HEK293 (cell line): ENCODE results near the gene AP2M1.

ENCODE experiments used
- GLI2 ChIP-seq: fragments of 450-650 bp; formaldehyde crosslinking; IDR thresholded peaks from 2 replicates; pipeline ENCODE4; 2017; ENCODE audit warnings: missing biosample characterization, missing genetic modification characterization, low read depth, borderline replicate concordance
- GLIS1 ChIP-seq: fragments of 450-650 bp; formaldehyde crosslinking; IDR thresholded peaks from 2 replicates; pipeline ENCODE4 v1.5.1; 2016; ENCODE audit warnings: missing biosample characterization, missing genetic modification characterization
- HOXC10 ChIP-seq: sonication (generic); formaldehyde crosslinking; IDR thresholded peaks from 2 replicates; pipeline ENCODE4 v1.8.1; 2023; ENCODE audit warnings: mild to moderate bottlenecking, missing genetic modification reagents
- REPIN1 ChIP-seq: fragments of 450-650 bp; formaldehyde crosslinking; IDR thresholded peaks from 2 replicates; pipeline ENCODE4 v1.5.1; 2017; ENCODE audit warnings: missing biosample characterization, missing genetic modification characterization, low read depth
- SCRT1 ChIP-seq: fragments of 450-650 bp; formaldehyde crosslinking; IDR thresholded peaks from 2 replicates; pipeline ENCODE4 v1.5.1; 2016; ENCODE audit warnings: missing biosample characterization, missing genetic modification characterization, borderline replicate concordance
- SP7 ChIP-seq: fragments of 450-650 bp; formaldehyde crosslinking; IDR thresholded peaks from 2 replicates; pipeline ENCODE4 v1.5.1; 2016; ENCODE audit warnings: missing biosample characterization, missing genetic modification characterization
- ZBTB17 ChIP-seq: fragments of 450-650 bp; formaldehyde crosslinking; IDR thresholded peaks from 2 replicates; pipeline ENCODE4 v1.5.1; 2016; ENCODE audit warnings: missing biosample characterization, missing genetic modification characterization
- ZBTB44 ChIP-seq: fragments of 450-650 bp; IDR thresholded peaks from 2 replicates; pipeline ENCODE4 v1.5.1; 2018; ENCODE audit warnings: missing biosample characterization, mild to moderate bottlenecking, missing genetic modification characterization
- ZNF10 ChIP-seq: fragments of 450-650 bp; formaldehyde crosslinking; IDR thresholded peaks from 2 replicates; pipeline ENCODE4 v1.5.1; 2017; ENCODE audit warnings: missing biosample characterization, missing genetic modification characterization
- ZNF280C ChIP-seq: fragments of 450-650 bp; formaldehyde crosslinking; IDR thresholded peaks from 2 replicates; pipeline ENCODE4 v1.5.1; 2016; ENCODE audit warnings: missing biosample characterization, missing genetic modification characterization
- ZNF341 ChIP-seq: fragments of 450-650 bp; formaldehyde crosslinking; IDR thresholded peaks from 2 replicates; pipeline ENCODE4; 2016; ENCODE audit warnings: low read depth, missing biosample characterization, missing genetic modification characterization
- ZNF416 ChIP-seq: fragments of 450-650 bp; formaldehyde crosslinking; IDR thresholded peaks from 2 replicates; pipeline ENCODE4 v1.5.1; 2016; ENCODE audit warnings: missing biosample characterization, missing genetic modification characterization
- ZNF514 ChIP-seq: fragments of 450-650 bp; formaldehyde crosslinking; IDR thresholded peaks from 2 replicates; pipeline ENCODE4 v1.5.1; 2016; ENCODE audit warnings: missing biosample characterization, missing genetic modification characterization
- ZNF521 ChIP-seq: fragments of 450-650 bp; formaldehyde crosslinking; IDR thresholded peaks from 2 replicates; pipeline ENCODE4 v1.5.1; 2017; ENCODE audit warnings: missing biosample characterization, mild to moderate bottlenecking, missing genetic modification characterization
- ZNF544 ChIP-seq: fragments of 450-650 bp; formaldehyde crosslinking; IDR thresholded peaks from 2 replicates; pipeline ENCODE4 v1.5.0; 2017; ENCODE audit warnings: missing biosample characterization, missing genetic modification characterization
- ZNF549 ChIP-seq: fragments of 450-650 bp; IDR thresholded peaks from 2 replicates; pipeline ENCODE4 v1.5.1; 2018; ENCODE audit warnings: missing biosample characterization, missing genetic modification characterization, mild to moderate bottlenecking, inconsistent platforms, moderate library complexity
- ZNF626 ChIP-seq: fragments of 450-650 bp; sonication (Bioruptor Pico); formaldehyde crosslinking; IDR thresholded peaks from 2 replicates; pipeline ENCODE4 v1.5.1; 2018; ENCODE audit warnings: missing biosample characterization, missing genetic modification characterization, inconsistent platforms
- ZNF629 ChIP-seq: fragments of 450-650 bp; formaldehyde crosslinking; IDR thresholded peaks from 2 replicates; pipeline ENCODE4 v1.5.1; 2017; ENCODE audit warnings: missing biosample characterization, missing genetic modification characterization
- ZNF658 ChIP-seq: fragments of 450-650 bp; formaldehyde crosslinking; IDR thresholded peaks from 2 replicates; pipeline ENCODE4; 2016; ENCODE audit warnings: missing biosample characterization, missing genetic modification characterization
- ZNF660 ChIP-seq: fragments of 450-650 bp; IDR thresholded peaks from 2 replicates; pipeline ENCODE4 v1.5.1; 2018; ENCODE audit warnings: missing biosample characterization, mild to moderate bottlenecking, missing genetic modification characterization
- ZNF670 ChIP-seq: fragments of 450-650 bp; formaldehyde crosslinking; IDR thresholded peaks from 2 replicates; pipeline ENCODE4 v1.5.1; 2016; ENCODE audit warnings: missing biosample characterization, missing genetic modification characterization, low read depth
- ZNF747 ChIP-seq: fragments of 450-650 bp; formaldehyde crosslinking; IDR thresholded peaks from 2 replicates; pipeline ENCODE4 v1.5.1; 2016; ENCODE audit warnings: missing biosample characterization, missing genetic modification characterization
- ZNF791 ChIP-seq: fragments of 450-650 bp; formaldehyde crosslinking; IDR thresholded peaks from 2 replicates; pipeline ENCODE4 v1.5.1; 2016; ENCODE audit warnings: missing biosample characterization, missing genetic modification characterization
- ZSCAN23 ChIP-seq: fragments of 450-650 bp; formaldehyde crosslinking; IDR thresholded peaks from 2 replicates; pipeline ENCODE4 v1.5.1; 2016; ENCODE audit warnings: missing biosample characterization, missing genetic modification characterization
- TF ChIP-seq, protein P1 (sequence below): fragments of 450-650 bp; formaldehyde crosslinking; conservative IDR thresholded peaks from 2 replicates; pipeline ENCODE4 v1.5.1; 2016; ENCODE audit warnings: low read depth, missing biosample characterization, missing genetic modification characterization
- TF ChIP-seq, protein P2 (sequence below): fragments of 450-650 bp; formaldehyde crosslinking; IDR thresholded peaks from 2 replicates; pipeline ENCODE4 v1.5.1; 2016; ENCODE audit warnings: missing biosample characterization, missing genetic modification characterization
- TF ChIP-seq, protein P3 (sequence below): fragments of 450-650 bp; formaldehyde crosslinking; optimal IDR thresholded peaks from 2 replicates; pipeline ENCODE3; 2016; ENCODE audit warnings: missing biosample characterization, mild to moderate bottlenecking, missing genetic modification characterization

The AP2M1 gene

GRCh38 chr3:184135149-184135910 is 39.3 kb upstream of the AP2M1 start, which contains the start of gene EIF2B5 (continued):
- TF ChIP-seq, protein P1, sequence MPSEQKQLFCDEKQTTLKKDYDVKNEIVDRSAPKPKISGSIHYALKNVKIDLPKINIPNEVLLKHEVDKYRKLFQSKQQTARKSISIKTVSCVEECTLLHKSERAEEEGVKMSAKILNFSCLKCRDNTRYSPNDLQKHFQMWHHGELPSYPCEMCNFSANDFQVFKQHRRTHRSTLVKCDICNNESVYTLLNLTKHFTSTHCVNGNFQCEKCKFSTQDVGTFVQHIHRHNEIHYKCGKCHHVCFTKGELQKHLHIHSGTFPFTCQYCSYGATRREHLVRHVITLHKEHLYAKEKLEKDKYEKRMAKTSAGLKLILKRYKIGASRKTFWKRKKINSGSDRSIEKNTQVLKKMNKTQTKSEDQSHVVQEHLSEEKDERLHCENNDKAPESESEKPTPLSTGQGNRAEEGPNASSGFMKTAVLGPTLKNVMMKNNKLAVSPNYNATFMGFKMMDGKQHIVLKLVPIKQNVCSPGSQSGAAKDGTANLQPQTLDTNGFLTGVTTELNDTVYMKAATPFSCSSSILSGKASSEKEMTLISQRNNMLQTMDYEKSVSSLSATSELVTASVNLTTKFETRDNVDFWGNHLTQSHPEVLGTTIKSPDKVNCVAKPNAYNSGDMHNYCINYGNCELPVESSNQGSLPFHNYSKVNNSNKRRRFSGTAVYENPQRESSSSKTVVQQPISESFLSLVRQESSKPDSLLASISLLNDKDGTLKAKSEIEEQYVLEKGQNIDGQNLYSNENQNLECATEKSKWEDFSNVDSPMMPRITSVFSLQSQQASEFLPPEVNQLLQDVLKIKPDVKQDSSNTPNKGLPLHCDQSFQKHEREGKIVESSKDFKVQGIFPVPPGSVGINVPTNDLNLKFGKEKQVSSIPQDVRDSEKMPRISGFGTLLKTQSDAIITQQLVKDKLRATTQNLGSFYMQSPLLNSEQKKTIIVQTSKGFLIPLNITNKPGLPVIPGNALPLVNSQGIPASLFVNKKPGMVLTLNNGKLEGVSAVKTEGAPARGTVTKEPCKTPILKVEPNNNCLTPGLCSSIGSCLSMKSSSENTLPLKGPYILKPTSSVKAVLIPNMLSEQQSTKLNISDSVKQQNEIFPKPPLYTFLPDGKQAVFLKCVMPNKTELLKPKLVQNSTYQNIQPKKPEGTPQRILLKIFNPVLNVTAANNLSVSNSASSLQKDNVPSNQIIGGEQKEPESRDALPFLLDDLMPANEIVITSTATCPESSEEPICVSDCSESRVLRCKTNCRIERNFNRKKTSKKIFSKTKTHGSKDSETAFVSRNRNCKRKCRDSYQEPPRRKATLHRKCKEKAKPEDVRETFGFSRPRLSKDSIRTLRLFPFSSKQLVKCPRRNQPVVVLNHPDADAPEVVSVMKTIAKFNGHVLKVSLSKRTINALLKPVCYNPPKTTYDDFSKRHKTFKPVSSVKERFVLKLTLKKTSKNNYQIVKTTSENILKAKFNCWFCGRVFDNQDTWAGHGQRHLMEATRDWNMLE (tag by site-specific recombination): 0 out of 2 replicates have a peak, but pooled peaks have one; percentile 30
- TF ChIP-seq REPIN1 (tag by site-specific recombination) (no peak), SCRT1 (tag by site-specific recombination) (no peak), GLI2 (tag by site-specific recombination) (no peak), ZNF791 (tag by site-specific recombination) (no peak), SP7 (peak; percentile 84), ZSCAN23 (tag by site-specific recombination) (no peak), ZNF280C (no peak), ZNF514 (tag by site-specific recombination) (no peak), ZNF341 (tag by site-specific recombination) (no peak; the same call in none of the 2 replicates), ZNF626 (tag by site-specific recombination) (no peak), ZNF10 (tag by site-specific recombination) (no peak), ZNF521 (tag by site-specific recombination) (no peak), GLIS1 (tag by site-specific recombination) (peak; percentile 76), ZBTB44 (tag by site-specific recombination) (no peak), ZNF544 (no peak), HOXC10 (CRISPR knock-in tag) (no peak), ZNF660 (tag by site-specific recombination) (peak; percentile 92), ZNF747 (tag by site-specific recombination) (no peak), ZNF629 (tag by site-specific recombination) (peak; percentile 43), ZNF658 (tag by site-specific recombination) (no peak), ZNF549 (tag by site-specific recombination) (no peak), ZBTB17 (tag by site-specific recombination) (peak; percentile 90), ZNF670 (no peak), ZNF416 (tag by site-specific recombination) (no peak)
- TF ChIP-seq, protein P2, sequence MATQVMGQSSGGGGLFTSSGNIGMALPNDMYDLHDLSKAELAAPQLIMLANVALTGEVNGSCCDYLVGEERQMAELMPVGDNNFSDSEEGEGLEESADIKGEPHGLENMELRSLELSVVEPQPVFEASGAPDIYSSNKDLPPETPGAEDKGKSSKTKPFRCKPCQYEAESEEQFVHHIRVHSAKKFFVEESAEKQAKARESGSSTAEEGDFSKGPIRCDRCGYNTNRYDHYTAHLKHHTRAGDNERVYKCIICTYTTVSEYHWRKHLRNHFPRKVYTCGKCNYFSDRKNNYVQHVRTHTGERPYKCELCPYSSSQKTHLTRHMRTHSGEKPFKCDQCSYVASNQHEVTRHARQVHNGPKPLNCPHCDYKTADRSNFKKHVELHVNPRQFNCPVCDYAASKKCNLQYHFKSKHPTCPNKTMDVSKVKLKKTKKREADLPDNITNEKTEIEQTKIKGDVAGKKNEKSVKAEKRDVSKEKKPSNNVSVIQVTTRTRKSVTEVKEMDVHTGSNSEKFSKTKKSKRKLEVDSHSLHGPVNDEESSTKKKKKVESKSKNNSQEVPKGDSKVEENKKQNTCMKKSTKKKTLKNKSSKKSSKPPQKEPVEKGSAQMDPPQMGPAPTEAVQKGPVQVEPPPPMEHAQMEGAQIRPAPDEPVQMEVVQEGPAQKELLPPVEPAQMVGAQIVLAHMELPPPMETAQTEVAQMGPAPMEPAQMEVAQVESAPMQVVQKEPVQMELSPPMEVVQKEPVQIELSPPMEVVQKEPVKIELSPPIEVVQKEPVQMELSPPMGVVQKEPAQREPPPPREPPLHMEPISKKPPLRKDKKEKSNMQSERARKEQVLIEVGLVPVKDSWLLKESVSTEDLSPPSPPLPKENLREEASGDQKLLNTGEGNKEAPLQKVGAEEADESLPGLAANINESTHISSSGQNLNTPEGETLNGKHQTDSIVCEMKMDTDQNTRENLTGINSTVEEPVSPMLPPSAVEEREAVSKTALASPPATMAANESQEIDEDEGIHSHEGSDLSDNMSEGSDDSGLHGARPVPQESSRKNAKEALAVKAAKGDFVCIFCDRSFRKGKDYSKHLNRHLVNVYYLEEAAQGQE (tag by site-specific recombination): peak; percentile 22; the same call in 1 of the 2 replicates
- TF ChIP-seq, protein P3, sequence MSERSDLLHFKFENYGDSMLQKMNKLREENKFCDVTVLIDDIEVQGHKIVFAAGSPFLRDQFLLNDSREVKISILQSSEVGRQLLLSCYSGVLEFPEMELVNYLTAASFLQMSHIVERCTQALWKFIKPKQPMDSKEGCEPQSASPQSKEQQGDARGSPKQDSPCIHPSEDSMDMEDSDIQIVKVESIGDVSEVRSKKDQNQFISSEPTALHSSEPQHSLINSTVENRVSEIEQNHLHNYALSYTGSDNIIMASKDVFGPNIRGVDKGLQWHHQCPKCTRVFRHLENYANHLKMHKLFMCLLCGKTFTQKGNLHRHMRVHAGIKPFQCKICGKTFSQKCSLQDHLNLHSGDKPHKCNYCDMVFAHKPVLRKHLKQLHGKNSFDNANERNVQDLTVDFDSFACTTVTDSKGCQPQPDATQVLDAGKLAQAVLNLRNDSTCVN (tag by site-specific recombination): peak; percentile 63
